Activated naive CD8-positive, alpha-beta T cell treated with anti-CD3 and anti-CD28 coated beads, Interleukin-2, amount 10 ng/mL, durations not matched to agents 7 days and 5 days (primary cell): Measurements from ENCODE around the gene IL15RA. TPM values are rescaled to one million over a fixed set of nuclear protein-coding genes. Genes with fewer than 3 reads are reported as not detected.

Experiments
- ATAC-seq: fragments of 150-1000 bp; cut with Tn5 transposase; one replicate; pipeline ENCODE4 v1.10.0; 2021; ENCODE audit warnings: low read depth, moderate library complexity
- POLR2A ChIA-PET: fragments of 350-600 bp; sonication (Branson Sonifier 250); formaldehyde crosslinking; loops from one replicate; lab custom pipeline; 2021; ENCODE audit warnings: antibody characterized with exemption; lab: Charles Lee
- DNase-seq: peaks from one replicate; pipeline ENCODE4 v3.0.0; 2021
- H3K27ac Mint-ChIP-seq: one replicate; pipeline ENCODE4 v1.8.0; 2022; ENCODE audit warnings: mild to moderate bottlenecking, mixed read lengths
- H3K27me3 Mint-ChIP-seq: one replicate; pipeline ENCODE4 v1.8.0; 2022; ENCODE audit warnings: mild to moderate bottlenecking, moderate library complexity, mixed read lengths
- H3K36me3 Mint-ChIP-seq: one replicate; pipeline ENCODE4 v1.8.0; 2021; ENCODE audit warnings: mild to moderate bottlenecking, mixed read lengths
- H3K4me1 Mint-ChIP-seq: one replicate; pipeline ENCODE4 v1.8.0; 2021; ENCODE audit warnings: mixed read lengths
- H3K4me3 Mint-ChIP-seq: one replicate; pipeline ENCODE4 v1.8.0; 2022; ENCODE audit warnings: mild to moderate bottlenecking, moderate library complexity, mixed read lengths
- H3K9me3 Mint-ChIP-seq: one replicate; pipeline ENCODE4 v1.8.0; 2021; ENCODE audit warnings: mixed read lengths
- total RNA-seq, 2 experiments: library from RNA; stranded (reverse); gene quantifications; one replicate each; pipeline ENCODE4 v1.2.3, GENCODE V29; 2021

The IL15RA gene
- total RNA-seq, 2 experiments from 2014 or later, result 20.3 to 21.3 TPM

- no peak for DNase-seq
- Mint-ChIP-seq H3K9me3 (no peaks in the 10 kb centered on the region), H3K4me3 (no peak overlapping the region), H3K27ac (no peak overlapping the region), H3K27me3 (no peaks in the 10 kb centered on the region), H3K4me1 (no peaks in the 10 kb centered on the region), H3K36me3 (peaks cover 20% of the 10 kb centered on the region)
- POLR2A ChIA-PET, result no interaction called here
- ATAC-seq, result no peak
Observed at GRCh38 chr10:5938291-5938690, 39.1 kb downstream of the IL15RA start.

- Mint-ChIP-seq H3K36me3 (peaks cover 30% of the 10 kb centered on the region), H3K9me3 (no peaks in the 10 kb centered on the region), H3K4me3 (no peak overlapping the region), H3K4me1 (no peaks in the 10 kb centered on the region), H3K27me3 (no peaks in the 10 kb centered on the region), H3K27ac (no peak overlapping the region)
- POLR2A ChIA-PET, result no interaction called here
- ATAC-seq (no peak), DNase-seq (no peak)
Observed at GRCh38 chr10:5937016-5937415, 40.3 kb downstream of the IL15RA start.

- Mint-ChIP-seq H3K9me3 (no peaks in the 10 kb centered on the region), H3K27me3 (no peaks in the 10 kb centered on the region), H3K27ac (no peak overlapping the region), H3K36me3 (peaks cover 30% of the 10 kb centered on the region), H3K4me3 (no peak overlapping the region), H3K4me1 (no peaks in the 10 kb centered on the region)
- DNase-seq (no peak), ATAC-seq (no peak)
- POLR2A ChIA-PET, result no interaction called here
Observed at GRCh38 chr10:5935628-5936027, 41.7 kb downstream of the IL15RA start.

GRCh38 chr10:5933909-5934546 is 43.3 kb downstream of the IL15RA start:
- Mint-ChIP-seq H3K27me3 (no peaks in the 10 kb centered on the region), H3K36me3 (peaks cover 30% of the 10 kb centered on the region), H3K4me1 (no peaks in the 10 kb centered on the region), H3K27ac (no peak overlapping the region), H3K9me3 (no peaks in the 10 kb centered on the region), H3K4me3 (no peak overlapping the region)
- no peak for DNase-seq
- POLR2A ChIA-PET, result interaction anchor here (0.6 kb wide), 1 partner anchor 190 kb away, joined by 4 read pairs; no protein-coding TSS in a partner anchor
- no peak for ATAC-seq

- H3K9me3 Mint-ChIP-seq, result no peaks in the 10 kb centered on the region
- POLR2A ChIA-PET, result no interaction called here
- peaks cover 25% of the 10 kb centered on the region for H3K36me3 Mint-ChIP-seq
- no peak overlapping the region for H3K27ac Mint-ChIP-seq
- no peak overlapping the region for H3K4me3 Mint-ChIP-seq
- no peak for ATAC-seq
- H3K27me3 Mint-ChIP-seq, result no peaks in the 10 kb centered on the region
- no peaks in the 10 kb centered on the region for H3K4me1 Mint-ChIP-seq
- DNase-seq, result no peak
Observed at GRCh38 chr10:5932345-5932744, 45.0 kb downstream of the IL15RA start.

- ATAC-seq (no peak), DNase-seq (no peak)
- H3K27me3 Mint-ChIP-seq, result no peaks in the 10 kb centered on the region
- H3K4me1 Mint-ChIP-seq, result no peaks in the 10 kb centered on the region
- H3K4me3 Mint-ChIP-seq, result no peak overlapping the region
- POLR2A ChIA-PET, result no interaction called here
- peaks cover 31% of the 10 kb centered on the region for H3K36me3 Mint-ChIP-seq
- H3K27ac Mint-ChIP-seq, result no peak overlapping the region
- H3K9me3 Mint-ChIP-seq, result no peaks in the 10 kb centered on the region
Observed at GRCh38 chr10:5930272-5930671, 47.1 kb downstream of the IL15RA start.

- Mint-ChIP-seq H3K4me1 (no peaks in the 10 kb centered on the region), H3K9me3 (no peaks in the 10 kb centered on the region), H3K4me3 (no peak overlapping the region), H3K27ac (no peak overlapping the region), H3K36me3 (peaks cover 34% of the 10 kb centered on the region), H3K27me3 (no peaks in the 10 kb centered on the region)
- ATAC-seq, result no peak
- POLR2A ChIA-PET, result no interaction called here
- no peak for DNase-seq
Observed at GRCh38 chr10:5929442-5929841, 47.9 kb downstream of the IL15RA start.

GRCh38 chr10:5927306-5927705 is 50.0 kb downstream of the IL15RA start:
- H3K4me3 Mint-ChIP-seq, result no peak overlapping the region
- ATAC-seq (no peak), DNase-seq (no peak)
- H3K36me3 Mint-ChIP-seq, result peaks cover 27% of the 10 kb centered on the region
- H3K9me3 Mint-ChIP-seq, result no peaks in the 10 kb centered on the region
- H3K27me3 Mint-ChIP-seq, result no peaks in the 10 kb centered on the region
- POLR2A ChIA-PET, result no interaction called here
- H3K4me1 Mint-ChIP-seq, result no peaks in the 10 kb centered on the region
- no peak overlapping the region for H3K27ac Mint-ChIP-seq

- H3K9me3 Mint-ChIP-seq, result no peaks in the 10 kb centered on the region
- no peaks in the 10 kb centered on the region for H3K4me1 Mint-ChIP-seq
- no peak for DNase-seq
- H3K4me3 Mint-ChIP-seq, result no peak overlapping the region
- POLR2A ChIA-PET, result no interaction called here
- H3K27me3 Mint-ChIP-seq, result no peaks in the 10 kb centered on the region
- H3K36me3 Mint-ChIP-seq, result peaks cover 32% of the 10 kb centered on the region
- no peak overlapping the region for H3K27ac Mint-ChIP-seq
- ATAC-seq, result no peak
Observed at GRCh38 chr10:5924889-5925288, 52.5 kb downstream of the IL15RA start.

- Mint-ChIP-seq H3K27me3 (no peaks in the 10 kb centered on the region), H3K4me1 (no peaks in the 10 kb centered on the region), H3K36me3 (peaks cover 32% of the 10 kb centered on the region), H3K4me3 (no peak overlapping the region), H3K9me3 (no peaks in the 10 kb centered on the region), H3K27ac (no peak overlapping the region)
- DNase-seq (no peak), ATAC-seq (no peak)
- POLR2A ChIA-PET, result no interaction called here
Observed at GRCh38 chr10:5921746-5922145, 55.6 kb downstream of the IL15RA start.

GRCh38 chr10:5919568-5919967 is 57.8 kb downstream of the IL15RA start:
- Mint-ChIP-seq H3K36me3 (peaks cover 34% of the 10 kb centered on the region), H3K4me1 (no peaks in the 10 kb centered on the region), H3K27me3 (no peaks in the 10 kb centered on the region), H3K27ac (no peak overlapping the region), H3K9me3 (no peaks in the 10 kb centered on the region), H3K4me3 (no peak overlapping the region)
- no peak for ATAC-seq
- POLR2A ChIA-PET, result no interaction called here
- DNase-seq, result no peak

- H3K36me3 Mint-ChIP-seq, result peaks cover 34% of the 10 kb centered on the region
- ATAC-seq (no peak), DNase-seq (no peak)
- POLR2A ChIA-PET, result no interaction called here
- no peak overlapping the region for H3K4me3 Mint-ChIP-seq
- H3K4me1 Mint-ChIP-seq, result no peaks in the 10 kb centered on the region
- no peaks in the 10 kb centered on the region for H3K27me3 Mint-ChIP-seq
- no peaks in the 10 kb centered on the region for H3K9me3 Mint-ChIP-seq
- H3K27ac Mint-ChIP-seq, result no peak overlapping the region
Observed at GRCh38 chr10:5918763-5919162, 58.6 kb downstream of the IL15RA start.

GRCh38 chr10:5917305-5917704 is 60.0 kb downstream of the IL15RA start:
- ATAC-seq (no peak), DNase-seq (no peak)
- no peaks in the 10 kb centered on the region for H3K4me1 Mint-ChIP-seq
- POLR2A ChIA-PET, result no interaction called here
- no peak overlapping the region for H3K4me3 Mint-ChIP-seq
- H3K36me3 Mint-ChIP-seq, result peaks cover 31% of the 10 kb centered on the region
- H3K9me3 Mint-ChIP-seq, result no peaks in the 10 kb centered on the region
- H3K27ac Mint-ChIP-seq, result no peak overlapping the region
- no peaks in the 10 kb centered on the region for H3K27me3 Mint-ChIP-seq

- Mint-ChIP-seq H3K27ac (no peak overlapping the region), H3K4me3 (no peak overlapping the region), H3K4me1 (no peaks in the 10 kb centered on the region), H3K36me3 (peaks cover 28% of the 10 kb centered on the region), H3K27me3 (no peaks in the 10 kb centered on the region), H3K9me3 (no peaks in the 10 kb centered on the region)
- POLR2A ChIA-PET, result no interaction called here
- DNase-seq (no peak), ATAC-seq (no peak)
Observed at GRCh38 chr10:5915451-5915850, 61.9 kb downstream of the IL15RA start.
